Mesendoderm (in vitro differentiated cells): ENCODE measurements around the gene PPP2CA.

ENCODE experiments used
- DNase-seq: peaks from one replicate; pipeline ENCODE4 v3.0.0; 2013
- H2AK5ac ChIP-seq: 2 replicates; pipeline ENCODE4 v1.6.1; 2013; ENCODE audit warnings: low read length, inconsistent platforms
- H2BK120ac ChIP-seq: 2 replicates; pipeline ENCODE4 v1.6.1; 2013; ENCODE audit warnings: low read depth, mild to moderate bottlenecking, low read length, moderate library complexity, mixed read lengths
- H2BK15ac ChIP-seq: replicated peaks from 2 replicates; pipeline ENCODE4 v1.6.1; 2013; ENCODE audit warnings: low read depth, mild to moderate bottlenecking, moderate library complexity
- H2BK5ac ChIP-seq: 2 replicates; pipeline ENCODE4 v1.6.1; 2013; ENCODE audit warnings: low read length, inconsistent platforms
- H3K18ac ChIP-seq: 2 replicates; pipeline ENCODE4 v1.6.1; 2013; ENCODE audit warnings: mild to moderate bottlenecking, low read length, mixed read lengths
- H3K23ac ChIP-seq: one replicate; pipeline ENCODE4 v1.6.1; 2013; ENCODE audit warnings: low read length
- H3K27ac ChIP-seq: 2 replicates; pipeline ENCODE4 v1.5.1; 2013; ENCODE audit warnings: low read depth, mild to moderate bottlenecking, inconsistent platforms, low read length, moderate library complexity
- H3K27me3 ChIP-seq: 2 replicates; pipeline ENCODE4 v1.6.1; 2013; ENCODE audit warnings: low read length, control low read depth, mild to moderate bottlenecking, inconsistent platforms; ENCODE audit not compliant: insufficient read depth, poor library complexity
- H3K36me3 ChIP-seq: 2 replicates; pipeline ENCODE4 v1.6.1; 2013; ENCODE audit warnings: low read length, inconsistent platforms; ENCODE audit not compliant: control insufficient read depth, insufficient read depth
- H3K4ac ChIP-seq: one replicate; pipeline ENCODE4 v1.6.1; 2013; ENCODE audit warnings: low read depth, mild to moderate bottlenecking, low read length, moderate library complexity
- H3K4me1 ChIP-seq: 2 replicates; pipeline ENCODE4 v1.6.1; 2013; ENCODE audit warnings: low read depth, low read length, inconsistent platforms; ENCODE audit not compliant: control insufficient read depth
- H3K4me2 ChIP-seq: 2 replicates; pipeline ENCODE4 v1.6.1; 2013; ENCODE audit warnings: low read length
- H3K4me3 ChIP-seq: 2 replicates; pipeline ENCODE4 v1.5.1; 2013; ENCODE audit warnings: mild to moderate bottlenecking, low read length
- H3K56ac ChIP-seq: one replicate; pipeline ENCODE4 v1.6.1; 2013; ENCODE audit warnings: low read length
- H3K79me1 ChIP-seq: 2 replicates; pipeline ENCODE4 v1.6.1; 2013; ENCODE audit warnings: low read length, inconsistent platforms
- H3K79me2 ChIP-seq: 2 replicates; pipeline ENCODE4 v1.6.1; 2013; ENCODE audit warnings: mild to moderate bottlenecking, low read length; ENCODE audit not compliant: control insufficient read depth, insufficient read depth
- H3K9ac ChIP-seq: 2 replicates; pipeline ENCODE4 v1.6.1; 2013; ENCODE audit warnings: low read length, inconsistent platforms
- H4K5ac ChIP-seq: one replicate; pipeline ENCODE4 v1.6.1; 2013; ENCODE audit warnings: low read length
- H4K8ac ChIP-seq: one replicate; pipeline ENCODE4 v1.6.1; 2013; ENCODE audit warnings: low read depth, mild to moderate bottlenecking, control low read depth, low read length, moderate library complexity
- WGBS: extraction: QIAGEN DNeasy Blood & Tissue Kit; methylation state at CpG from one replicate; pipeline ENCODE4 v1.1.7; 2013; ENCODE audit warnings: low lambda C conversion rate, missing lambda C conversion rate; ENCODE audit not compliant: insufficient coverage; ENCODE audit errors: extremely low coverage; 5-methylcytosine and 5-hydroxymethylcytosine counted together

PPP2CA gene

DNA sequence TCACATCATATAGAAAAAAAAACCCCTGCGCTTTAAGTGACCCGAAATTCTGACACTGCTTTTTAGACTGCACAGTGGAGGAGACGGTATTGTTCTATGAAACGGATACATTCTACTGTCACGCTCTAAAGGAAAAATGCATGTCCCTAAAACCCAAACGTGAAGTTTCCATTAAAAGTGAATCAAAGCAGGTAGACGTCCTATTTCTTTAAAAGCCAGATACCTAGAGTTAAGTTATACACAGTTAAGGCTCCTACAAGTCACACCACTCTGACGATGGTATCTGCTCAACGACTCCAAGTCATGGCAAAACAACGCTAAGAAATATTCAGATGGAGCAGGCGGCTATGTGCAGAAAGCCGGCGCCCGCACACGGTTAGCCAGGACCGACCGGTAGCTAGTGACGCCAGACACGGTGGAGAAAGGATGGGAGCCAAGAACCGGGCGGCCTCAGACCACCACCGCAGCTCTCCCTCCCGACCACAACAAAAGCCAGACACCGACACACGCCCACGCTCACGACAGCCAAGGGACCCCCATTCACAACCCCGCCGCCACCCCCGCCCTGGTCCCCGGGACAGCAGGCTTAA, 49.9 kb downstream of the PPP2CA start:
- peak overlapping the region; percentile 97 for H3K27ac ChIP-seq
- WGBS: no CpG with 5 or more reads among the region's 31 CpGs
- H3K27me3 ChIP-seq: no peaks in the 10 kb centered on the region
- H3K79me2 ChIP-seq: peaks cover 41% of the 10 kb centered on the region
- H2AK5ac ChIP-seq: no peak overlapping the region
- peaks cover 6% of the 10 kb centered on the region for H3K79me1 ChIP-seq
- H4K5ac ChIP-seq: no peak overlapping the region
- H3K36me3 ChIP-seq: peaks cover 3% of the 10 kb centered on the region
- H3K9ac ChIP-seq: peak overlapping the region; percentile 96
- peak overlapping the region; percentile 99 for H3K56ac ChIP-seq
- H3K4me3 ChIP-seq: peak overlapping the region; percentile 91
- peaks cover 3% of the 10 kb centered on the region for H3K4me1 ChIP-seq
- no peak overlapping the region for H2BK15ac ChIP-seq
- H2BK120ac ChIP-seq: no peak overlapping the region
- peak overlapping the region; percentile 11 for H3K23ac ChIP-seq
- H2BK5ac ChIP-seq: no peak overlapping the region
- H3K18ac ChIP-seq: peak overlapping the region; percentile 7
- H3K4ac ChIP-seq: no peak overlapping the region
- DNase-seq: peak; percentile 42
- peak overlapping the region; percentile 88 for H3K4me2 ChIP-seq
- H4K8ac ChIP-seq: no peak overlapping the region

DNA sequence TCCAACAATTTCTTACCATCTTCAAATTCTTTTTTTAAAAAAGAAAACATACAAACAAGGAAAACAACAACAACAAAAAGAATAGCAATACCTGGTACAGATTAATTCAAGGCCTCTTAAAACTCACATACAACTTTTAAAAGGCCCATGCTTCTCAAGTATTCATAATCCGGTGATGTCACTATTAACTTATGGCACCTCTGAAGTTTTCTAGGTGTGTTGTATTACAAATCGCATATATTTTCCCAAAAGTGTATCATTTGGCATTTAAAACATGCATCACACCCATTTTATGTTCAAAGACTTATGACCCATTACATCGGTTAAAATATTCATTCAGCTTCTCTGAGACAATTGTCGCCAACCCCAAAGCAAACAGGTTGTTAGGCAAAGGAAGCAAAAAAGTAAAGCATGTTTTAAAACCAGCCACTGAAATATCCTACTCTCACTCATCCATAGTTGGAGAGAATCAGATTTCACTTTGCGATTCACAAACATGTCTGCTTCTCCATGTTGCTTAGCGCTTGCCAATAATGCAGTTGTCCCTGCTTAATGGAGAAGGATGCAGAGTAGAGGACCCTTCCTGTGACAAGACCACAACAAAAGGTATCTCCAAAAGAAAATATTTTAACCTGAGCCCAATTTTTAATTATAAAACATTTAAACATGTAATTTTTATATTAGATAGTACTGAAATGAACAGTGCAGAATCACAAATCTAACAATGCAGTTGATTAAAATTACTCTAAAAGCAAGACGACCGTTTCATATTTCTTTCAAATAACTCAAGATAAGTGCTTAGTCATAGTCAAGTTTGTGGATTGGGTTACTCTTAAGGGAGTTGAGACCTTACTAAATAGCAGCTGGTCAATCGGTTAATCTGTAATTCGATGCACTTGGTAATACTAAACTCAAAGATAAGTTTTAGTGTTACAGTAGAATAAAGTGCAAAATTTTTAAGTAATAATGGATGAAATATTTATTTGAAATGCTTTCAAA, 50.7 kb downstream of the PPP2CA start:
- peaks cover 5% of the 10 kb centered on the region for H3K36me3 ChIP-seq
- no peak overlapping the region for H3K27ac ChIP-seq
- H3K56ac ChIP-seq: peak overlapping the region; percentile 6
- no peak overlapping the region for H2BK15ac ChIP-seq
- H3K9ac ChIP-seq: peak overlapping the region; percentile 96
- WGBS: no CpG with 5 or more reads among the region's 10 CpGs
- H3K18ac ChIP-seq: no peak overlapping the region
- H3K4me3 ChIP-seq: peak overlapping the region; percentile 91
- H2AK5ac ChIP-seq: no peak overlapping the region
- H2BK120ac ChIP-seq: no peak overlapping the region
- no peak overlapping the region for H2BK5ac ChIP-seq
- H3K4me1 ChIP-seq: peaks cover 3% of the 10 kb centered on the region
- DNase-seq: peak; percentile 50
- peak overlapping the region; percentile 88 for H3K4me2 ChIP-seq
- no peaks in the 10 kb centered on the region for H3K27me3 ChIP-seq
- no peak overlapping the region for H3K23ac ChIP-seq
- H3K79me2 ChIP-seq: peaks cover 47% of the 10 kb centered on the region
- H3K79me1 ChIP-seq: peaks cover 9% of the 10 kb centered on the region
- H3K4ac ChIP-seq: no peak overlapping the region
- no peak overlapping the region for H4K5ac ChIP-seq
- H4K8ac ChIP-seq: no peak overlapping the region

- H3K79me1 ChIP-seq: peaks cover 13% of the 10 kb centered on the region
- no peak overlapping the region for H3K18ac ChIP-seq
- H3K23ac ChIP-seq: no peak overlapping the region
- no peak for DNase-seq
- no peak overlapping the region for H3K27ac ChIP-seq
- no peak overlapping the region for H2BK120ac ChIP-seq
- no peak overlapping the region for H4K8ac ChIP-seq
- no peak overlapping the region for H3K56ac ChIP-seq
- no peak overlapping the region for H2BK15ac ChIP-seq
- no CpG with 5 or more reads among the region's 4 CpGs for WGBS
- no peak overlapping the region for H3K4me3 ChIP-seq
- H3K27me3 ChIP-seq: no peaks in the 10 kb centered on the region
- no peak overlapping the region for H2BK5ac ChIP-seq
- H3K9ac ChIP-seq: no peak overlapping the region
- H3K4me2 ChIP-seq: no peak overlapping the region
- H4K5ac ChIP-seq: no peak overlapping the region
- no peaks in the 10 kb centered on the region for H3K4me1 ChIP-seq
- no peak overlapping the region for H2AK5ac ChIP-seq
- H3K79me2 ChIP-seq: peaks cover 53% of the 10 kb centered on the region
- H3K4ac ChIP-seq: no peak overlapping the region
- peaks cover 5% of the 10 kb centered on the region for H3K36me3 ChIP-seq
Observed at GRCh38 chr5:134171972-134172371, 53.9 kb downstream of the PPP2CA start.

DNA sequence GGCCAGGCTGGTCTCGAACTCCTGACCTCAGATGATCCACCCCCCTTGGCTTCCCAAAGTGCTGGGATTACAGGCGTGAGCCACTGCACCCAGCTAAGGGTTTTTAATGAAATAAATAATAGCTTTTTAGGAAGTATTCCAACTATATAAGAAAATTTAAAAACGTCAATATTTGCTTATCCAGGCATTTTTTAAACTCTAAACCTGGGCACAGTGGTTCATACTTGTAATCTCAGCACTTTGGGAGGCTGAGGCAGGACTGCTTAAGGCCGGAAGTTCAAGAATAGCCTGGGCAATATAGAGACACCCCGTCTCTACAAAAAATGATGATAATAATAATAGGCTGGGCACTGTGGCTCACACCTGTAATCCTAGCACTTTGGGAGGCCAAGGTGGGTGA, 63.3 kb downstream of the PPP2CA start:
- DNase-seq: no peak
- H3K9ac ChIP-seq: no peak overlapping the region
- H3K36me3 ChIP-seq: peaks cover 4% of the 10 kb centered on the region
- no peak overlapping the region for H2AK5ac ChIP-seq
- no peak overlapping the region for H3K23ac ChIP-seq
- H2BK15ac ChIP-seq: no peak overlapping the region
- no peak overlapping the region for H3K4ac ChIP-seq
- H4K8ac ChIP-seq: no peak overlapping the region
- no peak overlapping the region for H3K18ac ChIP-seq
- no peak overlapping the region for H2BK5ac ChIP-seq
- H3K4me1 ChIP-seq: no peaks in the 10 kb centered on the region
- no peak overlapping the region for H2BK120ac ChIP-seq
- H4K5ac ChIP-seq: no peak overlapping the region
- peaks cover 3% of the 10 kb centered on the region for H3K79me1 ChIP-seq
- peaks cover 3% of the 10 kb centered on the region for H3K79me2 ChIP-seq
- no peak overlapping the region for H3K4me3 ChIP-seq
- H3K27ac ChIP-seq: no peak overlapping the region
- WGBS: no CpG with 5 or more reads among the region's 5 CpGs
- no peak overlapping the region for H3K4me2 ChIP-seq
- H3K27me3 ChIP-seq: no peaks in the 10 kb centered on the region
- no peak overlapping the region for H3K56ac ChIP-seq

GRCh38 chr5:134161513-134162395, 64.1 kb downstream of the PPP2CA start:
- Histone ChIP-seq H2AK5ac (no peak overlapping the region), H3K27ac (no peak overlapping the region), H3K23ac (no peak overlapping the region), H3K9ac (no peak overlapping the region), H3K79me2 (peaks cover 3% of the 10 kb centered on the region), H3K4me1 (no peaks in the 10 kb centered on the region), H3K4me3 (no peak overlapping the region), H3K4me2 (no peak overlapping the region), H3K4ac (no peak overlapping the region), H3K36me3 (peaks cover 4% of the 10 kb centered on the region), H2BK5ac (no peak overlapping the region), H4K8ac (no peak overlapping the region), H3K56ac (no peak overlapping the region), H4K5ac (no peak overlapping the region), H2BK15ac (no peak overlapping the region), H3K79me1 (peaks cover 3% of the 10 kb centered on the region), H3K18ac (no peak overlapping the region), H2BK120ac (no peak overlapping the region), H3K27me3 (no peaks in the 10 kb centered on the region)
- no peak for DNase-seq
- no CpG with 5 or more reads among the region's 6 CpGs for WGBS
